GF-D8 (cell line): ENCODE data around the gene LDLRAD3.

Source experiments
- DNase-seq: peaks from one replicate; lab custom pipeline; 2025; lab: John Stamatoyannopoulos, UW

LDLRAD3 gene

DNA sequence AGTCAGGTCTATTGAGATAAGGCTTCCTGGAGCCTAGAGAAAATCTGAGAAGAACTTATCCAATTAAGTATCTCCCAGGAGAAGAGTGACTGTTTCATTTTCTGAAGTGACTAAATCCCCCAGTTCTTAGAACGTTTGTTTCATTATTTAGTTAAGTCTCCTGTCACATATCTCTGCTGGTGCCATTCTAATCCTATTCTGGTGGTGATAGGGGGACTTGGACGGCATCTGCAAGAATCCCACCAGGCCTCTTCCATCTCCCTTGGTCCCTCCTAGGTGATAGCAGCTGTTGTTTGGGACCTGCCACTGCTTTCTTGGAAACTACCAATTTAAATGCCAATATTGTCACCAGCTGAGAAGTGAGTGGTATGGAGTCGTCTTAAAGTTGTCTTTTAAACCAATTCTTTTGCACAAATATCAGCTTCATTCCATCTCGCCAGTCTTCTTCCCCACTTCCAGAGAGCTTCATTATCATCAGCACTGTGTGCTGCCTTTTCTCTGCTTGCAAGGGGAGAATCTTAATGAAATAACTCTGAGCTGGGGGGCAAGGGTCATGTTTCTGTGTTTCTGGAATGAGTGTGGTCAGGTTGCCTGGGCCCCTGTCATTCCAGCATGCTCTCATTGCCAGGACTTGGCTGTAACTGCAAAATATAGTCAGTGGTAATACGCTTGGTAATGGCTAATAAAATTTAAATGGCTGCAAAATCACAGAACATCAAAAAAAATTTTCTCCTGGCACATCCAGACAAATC, 104.8 kb downstream of the LDLRAD3 start:
- no peak for DNase-seq

GRCh38 chr11:36051235-36052144, 107.6 kb downstream of the LDLRAD3 start:
- no peak for DNase-seq

GRCh38 chr11:36053281-36053680, 109.4 kb downstream of the LDLRAD3 start:
- no peak for DNase-seq

- DNase-seq = no peak
Measured at GRCh38 chr11:36053862-36054261, 110.0 kb downstream of the LDLRAD3 start.

DNA sequence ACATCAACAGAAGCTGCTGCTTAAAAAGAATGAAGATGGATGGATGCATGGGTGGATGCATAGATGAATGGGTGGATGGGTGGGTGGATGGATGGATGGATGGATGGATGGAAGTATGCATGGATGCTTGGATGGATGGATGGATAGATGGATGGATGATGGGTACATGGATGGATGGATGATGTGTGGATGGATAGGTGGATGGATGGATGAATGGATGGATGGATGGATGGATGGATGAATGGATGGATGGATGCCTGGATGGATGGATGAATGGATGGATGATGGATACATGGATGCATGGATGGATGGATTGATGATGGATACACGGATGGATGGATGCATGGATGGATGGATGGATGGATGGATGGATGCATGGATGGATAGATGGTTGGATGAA, 110.8 kb downstream of the LDLRAD3 start:
- no peak for DNase-seq

- DNase-seq = no peak
Measured at GRCh38 chr11:36056160-36056751, 112.4 kb downstream of the LDLRAD3 start.

GRCh38 chr11:36057379-36058042, 113.6 kb downstream of the LDLRAD3 start:
- DNase-seq = no peak

GRCh38 chr11:36059660-36060059, 115.8 kb downstream of the LDLRAD3 start:
- no peak for DNase-seq

DNA sequence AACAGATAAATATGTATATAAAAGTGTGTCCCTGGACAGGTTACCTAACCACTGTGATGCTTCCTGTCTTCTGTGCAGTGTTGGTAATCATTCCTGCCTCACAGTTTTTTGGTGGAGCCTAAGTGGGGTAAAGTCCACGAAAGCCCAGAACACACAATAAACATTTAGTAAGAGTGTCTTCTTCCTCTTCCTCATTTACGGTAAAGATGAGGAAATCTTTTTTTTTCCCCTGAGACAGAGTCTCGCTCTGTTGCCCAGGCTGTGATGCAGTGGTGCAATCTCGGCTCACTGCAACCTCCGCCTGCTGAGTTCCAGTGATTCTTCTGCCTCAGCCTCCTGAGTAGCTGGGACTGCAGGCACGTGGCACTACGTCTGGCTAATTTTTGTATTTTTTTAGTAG, 117.1 kb downstream of the LDLRAD3 start:
- no peak for DNase-seq

GRCh38 chr11:36061471-36061870, 117.6 kb downstream of the LDLRAD3 start:
- no peak for DNase-seq

- no peak for DNase-seq
Measured at GRCh38 chr11:36062796-36063365, 119.0 kb downstream of the LDLRAD3 start.

DNA sequence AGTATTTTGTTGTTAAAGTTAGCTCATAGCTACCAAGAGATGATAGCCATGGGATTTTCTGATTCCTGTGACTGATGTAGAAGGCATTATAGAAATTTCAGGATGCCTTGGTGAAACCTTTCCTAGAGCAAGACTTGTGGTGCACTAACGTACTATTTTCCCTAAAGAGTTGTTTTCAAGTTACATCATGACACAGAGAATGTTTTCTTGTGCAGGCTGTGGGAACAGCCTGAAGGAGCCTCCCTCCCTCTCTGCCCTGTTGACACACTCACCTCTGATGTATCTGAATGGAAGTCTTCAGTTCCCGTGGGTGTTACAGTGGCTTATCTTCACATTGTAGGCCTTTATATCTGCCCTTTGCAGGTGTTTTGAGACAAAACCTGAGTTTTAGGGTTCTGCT, 121.6 kb downstream of the LDLRAD3 start:
- no peak for DNase-seq

GRCh38 chr11:36066891-36067290, 123.0 kb downstream of the LDLRAD3 start:
- DNase-seq = no peak

- no peak for DNase-seq
Measured at GRCh38 chr11:36069576-36070212, 125.8 kb downstream of the LDLRAD3 start.

DNA sequence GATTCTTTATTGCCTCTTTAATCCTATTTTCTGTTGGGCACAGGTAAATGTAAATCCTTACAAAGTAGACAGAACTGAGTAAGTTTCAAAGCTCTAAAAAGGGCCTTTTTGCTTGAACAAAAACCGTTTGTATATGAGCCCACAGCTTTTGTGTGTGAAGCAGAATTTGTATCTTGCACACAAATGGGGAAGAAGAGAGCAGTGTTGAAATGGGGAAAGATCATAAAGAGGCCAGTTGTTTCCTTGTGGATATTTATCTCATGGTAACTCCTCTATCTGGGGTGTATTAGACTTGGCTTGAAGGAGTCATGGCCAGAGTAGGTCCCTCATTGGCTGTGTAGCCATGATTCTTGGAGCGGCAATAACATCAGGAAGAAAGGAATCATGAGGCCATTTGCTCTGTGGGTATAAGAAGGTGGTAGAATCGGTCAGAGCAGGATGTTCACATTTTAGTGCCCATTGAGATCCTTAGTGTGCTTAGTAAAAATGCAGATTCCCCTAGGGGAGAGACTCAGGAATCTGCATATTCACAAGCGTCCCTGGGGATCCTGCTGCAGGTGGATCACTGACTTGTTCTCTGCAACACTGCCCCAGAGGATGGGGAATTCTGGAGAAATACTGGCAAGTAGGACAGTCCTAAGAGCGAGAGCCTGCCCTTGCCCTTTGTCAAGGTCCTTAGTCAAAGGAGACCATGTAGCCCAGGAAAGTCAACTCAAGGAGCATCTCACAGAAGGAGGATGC, 126.5 kb downstream of the LDLRAD3 start:
- no peak for DNase-seq

GRCh38 chr11:36070954-36071330, 127.1 kb downstream of the LDLRAD3 start:
- DNase-seq = no peak

DNA sequence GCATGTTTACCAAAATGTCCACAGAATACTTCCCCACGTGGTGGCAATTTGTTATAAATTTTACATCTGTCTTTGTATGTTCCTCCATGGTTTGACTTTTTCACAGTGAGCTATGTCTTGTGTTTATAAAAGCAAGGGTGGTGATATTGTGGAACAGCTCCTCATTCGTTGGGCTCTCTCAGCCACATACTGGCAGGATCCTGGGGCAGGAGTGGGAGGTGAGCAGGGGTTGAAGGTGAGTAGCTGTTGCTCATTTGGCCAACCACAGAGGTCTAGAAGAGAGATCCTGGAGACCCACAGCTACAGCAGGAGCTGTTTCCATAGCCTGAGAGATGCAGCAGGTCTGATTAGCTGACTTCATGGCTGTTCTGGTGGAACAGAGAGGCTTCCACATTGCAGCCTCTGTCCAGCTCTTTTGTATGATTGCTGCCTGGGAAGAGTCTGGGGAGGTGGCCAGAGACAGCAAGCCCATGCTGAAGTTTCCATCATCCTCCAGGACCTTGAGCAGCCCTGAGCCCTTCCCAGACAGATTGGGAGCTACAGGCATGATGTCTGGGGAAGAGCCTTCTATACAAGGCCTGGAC, 128.1 kb downstream of the LDLRAD3 start:
- DNase-seq = no peak

GRCh38 chr11:36073411-36074203, 129.7 kb downstream of the LDLRAD3 start:
- no peak for DNase-seq

- DNase-seq = no peak
Measured at GRCh38 chr11:36074941-36075431, 131.1 kb downstream of the LDLRAD3 start.
